Mucosa of gallbladder (tissue), 1 donor: ENCODE results near the gene CLEC4G. TPM values are rescaled to one million over a fixed set of nuclear protein-coding genes. Genes with fewer than 3 reads are reported as not detected.
"Not testable (repeated sequence)": the region's sequence is repeated elsewhere in the genome, so short reads cannot be mapped to it uniquely, and the experiment has no call there.

Experiments
- DNase-seq: peaks from one replicate; pipeline ENCODE4 v3.0.0-alpha.2; 2020; ENCODE audit warnings: low spot score
- total RNA-seq: library from RNA; stranded (reverse); gene quantifications from one replicate; pipeline ENCODE4 v1.2.1, GENCODE V29; 2021
- donor health status: DM: no; HTN: no; CAD: no.

The CLEC4G gene
- total RNA-seq, 1 donor from 2014 or later = 0.83 TPM

- DNase-seq = no peak
Observed at GRCh38 chr19:7746903-7747884, 15.3 kb upstream of the CLEC4G start, which contains the start of gene CD209. CD209 (minus strand) TSS chr19:7747534; CDS start chr19:7747511, 23 bp downstream.

DNA sequence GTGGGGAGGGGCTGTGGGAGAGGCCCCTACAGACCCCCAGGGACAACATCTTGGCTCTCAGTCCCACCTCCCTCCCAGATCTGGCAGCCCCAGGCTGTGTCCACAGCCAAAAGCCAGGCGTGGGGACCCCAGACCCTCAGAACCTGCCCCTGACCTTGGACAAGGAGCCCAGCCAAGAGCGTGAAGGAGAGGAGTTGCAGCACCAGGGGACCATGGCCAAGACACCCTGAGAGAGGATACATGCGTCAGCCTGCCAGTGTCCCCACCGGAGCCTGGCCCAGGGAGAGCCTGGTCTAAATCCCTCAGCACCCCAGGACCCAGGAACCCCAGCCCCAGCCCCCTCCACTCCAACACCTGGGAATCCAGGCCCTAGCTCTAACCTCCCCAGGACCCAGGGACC lies 14.4 kb upstream of the CLEC4G start:
- DNase-seq = not testable (repeated sequence)

GRCh38 chr19:7744871-7745650 lies 13.2 kb upstream of the CLEC4G start:
- no peak for DNase-seq

DNA sequence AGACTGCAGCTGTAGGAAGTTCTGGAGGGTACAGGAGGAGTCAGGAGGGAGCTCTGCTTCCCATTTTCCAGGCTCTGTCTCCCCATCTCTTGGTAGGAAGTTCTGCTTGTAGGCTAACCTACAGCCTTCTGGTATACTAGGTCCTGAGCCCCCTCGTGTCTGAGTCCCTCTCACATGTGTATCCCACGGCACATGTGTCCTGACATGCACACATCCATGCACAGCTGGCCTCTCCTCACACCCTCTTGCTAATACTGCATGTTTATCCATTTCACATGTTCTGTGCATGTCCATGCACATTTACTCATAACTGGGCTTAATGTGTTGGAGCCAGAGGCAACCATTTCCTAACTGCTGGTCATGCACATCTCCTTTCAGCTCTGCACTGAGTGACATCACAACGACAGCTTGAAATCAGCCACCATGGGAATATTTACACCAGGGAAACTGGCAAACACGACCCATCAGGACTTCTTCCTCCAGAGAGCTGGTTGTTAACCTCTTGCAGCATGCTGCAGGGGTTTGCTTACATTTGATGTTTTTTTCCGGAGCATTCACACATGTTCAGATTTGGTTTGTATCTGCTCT lies 12.4 kb upstream of the CLEC4G start:
- no peak for DNase-seq

GRCh38 chr19:7743425-7743841 lies 11.5 kb upstream of the CLEC4G start:
- no peak for DNase-seq

DNA sequence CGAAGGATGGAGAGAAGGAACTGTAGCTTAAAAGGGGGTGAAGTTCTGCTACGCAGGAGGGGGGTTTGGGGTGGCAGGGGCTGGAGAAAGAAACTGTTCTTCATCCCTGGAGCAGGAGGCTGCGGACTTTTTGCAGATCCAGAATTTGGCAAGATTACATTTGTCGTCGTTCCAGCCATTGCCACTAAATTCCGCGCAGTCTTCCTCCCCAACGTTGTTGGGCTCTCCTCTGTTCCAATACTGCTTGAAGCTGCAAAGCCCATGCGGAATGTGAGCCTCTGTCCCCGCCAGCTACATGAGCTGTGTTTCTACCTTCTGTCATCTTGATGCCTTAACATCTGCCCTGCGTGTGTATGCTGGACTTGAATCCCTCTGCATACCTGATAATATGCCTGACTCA lies 11.1 kb upstream of the CLEC4G start:
- DNase-seq = no peak

DNA sequence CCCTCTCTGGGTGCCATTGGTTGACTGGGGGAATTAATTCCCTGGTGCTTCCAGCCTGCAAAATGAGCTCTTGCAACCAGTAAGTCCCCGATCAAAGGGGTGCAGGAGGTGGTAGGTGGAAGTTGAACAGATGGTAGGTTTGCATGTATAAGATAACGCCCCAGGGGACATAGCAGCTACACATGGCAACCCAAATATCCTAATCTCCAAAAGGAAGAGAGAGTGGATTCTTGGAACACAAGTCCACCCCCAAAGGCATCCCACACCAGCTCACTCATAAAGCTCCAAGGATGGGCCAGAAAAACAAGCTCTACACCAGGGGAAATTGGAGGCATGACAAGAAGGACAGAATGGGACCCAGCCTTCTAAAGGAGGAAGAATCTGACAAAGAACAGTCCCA lies 10.7 kb upstream of the CLEC4G start:
- no peak for DNase-seq

- no peak for DNase-seq
Observed at GRCh38 chr19:7740682-7741054, 8.8 kb upstream of the CLEC4G start.

GRCh38 chr19:7739801-7740681 lies 8.1 kb upstream of the CLEC4G start:
- DNase-seq = no peak

DNA sequence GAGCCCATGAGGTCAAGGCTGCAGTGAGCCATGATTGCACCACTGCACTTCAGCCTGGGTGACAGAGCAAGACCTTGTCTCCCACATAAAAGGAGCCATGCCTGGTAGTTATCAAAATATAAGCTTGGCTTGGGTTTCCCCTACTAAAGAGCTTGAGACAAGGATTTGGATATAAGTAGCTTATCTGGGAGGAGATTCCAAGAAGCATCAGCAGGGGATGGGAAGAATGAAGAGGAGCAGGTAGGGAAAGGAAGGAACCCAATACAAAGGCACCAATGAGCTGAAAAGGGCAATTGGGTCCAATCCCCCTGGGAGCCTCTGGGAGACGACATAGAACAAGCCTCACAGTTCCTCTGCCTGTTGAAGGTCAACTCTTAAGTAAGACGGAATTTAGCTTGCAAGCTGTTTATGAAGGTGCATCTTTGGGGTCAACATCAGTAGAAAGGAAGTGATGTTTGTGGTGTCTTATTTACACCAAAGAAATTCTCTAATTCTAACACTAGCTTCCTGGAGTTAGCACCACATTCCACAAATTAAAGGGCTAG lies 7.4 kb upstream of the CLEC4G start:
- DNase-seq = no peak

- no peak for DNase-seq
Observed at GRCh38 chr19:7738023-7738422, 6.1 kb upstream of the CLEC4G start.

GRCh38 chr19:7737215-7737614 lies 5.3 kb upstream of the CLEC4G start:
- no peak for DNase-seq

DNA sequence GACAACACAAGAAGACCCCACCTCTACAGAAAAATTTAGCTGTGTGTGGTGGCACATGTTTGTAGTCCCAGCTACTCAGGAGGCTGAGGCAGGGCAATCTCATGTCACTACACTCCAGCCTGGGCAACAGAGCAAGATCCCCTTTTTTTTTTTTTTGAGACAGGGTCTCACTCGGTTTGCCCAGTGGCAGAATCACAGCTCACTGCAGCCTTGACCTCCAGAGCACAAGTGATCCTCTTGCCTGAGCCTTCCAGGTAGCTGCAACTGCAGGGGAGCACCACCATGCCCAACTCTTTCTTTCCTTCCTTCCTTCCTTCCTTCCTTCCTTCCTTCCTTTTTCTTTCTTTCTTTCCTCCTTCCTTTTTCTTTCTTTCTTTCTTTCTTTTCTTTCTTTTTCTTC lies 4.2 kb upstream of the CLEC4G start:
- DNase-seq = no peak

DNA sequence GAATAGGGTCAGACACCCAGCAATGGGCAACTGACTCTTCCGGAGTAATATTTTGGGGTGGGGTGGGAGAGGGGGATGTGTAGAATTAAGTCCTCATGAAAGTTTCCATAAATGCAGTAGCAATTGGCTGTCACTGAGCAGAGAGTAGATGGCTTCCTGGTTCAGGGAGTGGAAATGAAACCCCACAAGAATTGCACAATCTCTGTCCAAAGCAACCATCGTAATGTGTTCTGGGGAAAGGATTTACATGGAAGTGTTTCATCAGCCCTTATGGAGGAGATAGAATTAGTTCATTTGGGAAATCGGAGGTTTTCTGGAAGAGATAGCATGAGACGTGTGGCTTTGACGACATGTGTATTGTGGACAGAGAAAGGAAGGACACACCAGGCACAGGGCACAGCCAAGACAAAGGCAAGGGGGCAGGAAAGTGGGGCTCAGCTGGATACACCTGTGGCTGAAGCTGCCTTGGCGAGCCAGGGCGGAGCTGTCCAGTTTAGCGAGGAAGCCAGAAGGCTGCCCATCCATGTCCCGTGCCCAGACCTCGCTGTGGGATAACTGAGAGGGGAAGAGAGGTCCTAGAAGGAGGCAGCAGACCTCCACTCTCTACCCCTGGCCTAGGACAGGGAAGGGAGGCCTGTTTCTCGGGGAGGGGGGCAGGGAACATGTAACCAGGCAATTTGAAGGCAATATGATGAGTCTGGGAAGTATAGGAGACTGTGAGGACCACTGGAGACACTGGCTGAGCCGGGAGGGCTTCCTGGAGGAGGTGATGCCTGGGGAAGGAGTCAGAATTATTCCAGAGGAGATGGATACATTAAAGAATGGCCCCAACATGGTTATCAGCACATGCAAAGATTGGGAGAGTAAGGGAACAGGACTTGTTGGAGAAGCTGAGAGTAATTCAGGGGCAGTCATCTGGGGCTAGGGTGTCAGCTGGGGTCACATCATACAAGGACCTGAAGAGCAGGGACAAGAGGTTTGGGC lies 2.6 kb upstream of the CLEC4G start:
- DNase-seq = no peak

GRCh38 chr19:7733376-7733775 lies 1.5 kb upstream of the CLEC4G start:
- DNase-seq = no peak

DNA sequence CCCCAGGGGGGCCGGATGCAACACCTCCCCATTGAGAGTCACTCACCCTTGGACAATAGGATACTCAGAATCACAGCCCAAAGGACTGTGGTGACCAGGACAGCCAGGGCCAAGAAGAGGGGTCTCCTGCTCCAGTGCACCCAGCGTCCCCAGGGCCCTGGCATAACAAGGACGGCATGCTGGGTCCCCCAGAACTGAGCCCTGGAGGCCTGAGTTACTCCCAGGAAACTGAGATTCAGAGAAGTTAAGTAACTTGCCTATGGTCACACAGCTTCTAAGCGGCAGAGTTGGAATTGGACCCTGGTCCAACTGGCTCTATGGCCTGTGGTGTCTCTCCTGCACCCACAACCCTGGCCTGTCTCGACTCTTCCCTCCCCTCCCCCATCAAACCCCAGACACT lies 295 bp downstream of the CLEC4G start:
- no peak for DNase-seq

- no peak for DNase-seq
Observed at GRCh38 chr19:7731218-7731595, 703 bp downstream of the CLEC4G start.

GRCh38 chr19:7730286-7731217 lies 1.4 kb downstream of the CLEC4G start:
- DNase-seq = no peak

GRCh38 chr19:7729831-7730285 lies 2.1 kb downstream of the CLEC4G start:
- no peak for DNase-seq
